NCI-H748 (cell line): Measurements from ENCODE around the gene PLEKHA6.
"Not testable (repeated sequence)": the region's sequence is repeated elsewhere in the genome, so short reads cannot be mapped to it uniquely, and the experiment has no call there.

ENCODE experiments used
- DNase-seq: peaks from one replicate; lab custom pipeline; 2025; ENCODE audit not compliant: unreplicated experiment; lab: John Stamatoyannopoulos, UW

PLEKHA6 gene

GRCh38 chr1:204241914-204242313, 117.8 kb downstream of the PLEKHA6 start:
- DNase-seq = no peak

GRCh38 chr1:204241050-204241449, 118.7 kb downstream of the PLEKHA6 start:
- no peak for DNase-seq

GRCh38 chr1:204240233-204240632, 119.5 kb downstream of the PLEKHA6 start:
- no peak for DNase-seq

GRCh38 chr1:204239401-204239800, 120.3 kb downstream of the PLEKHA6 start:
- not testable (repeated sequence) for DNase-seq

GRCh38 chr1:204238520-204238919, 121.2 kb downstream of the PLEKHA6 start:
- not testable (repeated sequence) for DNase-seq

GRCh38 chr1:204237515-204237914, 122.2 kb downstream of the PLEKHA6 start:
- not testable (repeated sequence) for DNase-seq

GRCh38 chr1:204232526-204232925, 127.2 kb downstream of the PLEKHA6 start:
- DNase-seq = no peak

- DNase-seq = no peak
Measured at GRCh38 chr1:204230211-204230610, 129.5 kb downstream of the PLEKHA6 start.

GRCh38 chr1:204228896-204229295, 130.8 kb downstream of the PLEKHA6 start:
- no peak for DNase-seq

- DNase-seq = no peak
Measured at GRCh38 chr1:204227996-204228785, 131.5 kb downstream of the PLEKHA6 start.

- no peak for DNase-seq
Measured at GRCh38 chr1:204227351-204227750, 132.4 kb downstream of the PLEKHA6 start.

- DNase-seq = no peak
Measured at GRCh38 chr1:204225841-204226735, 133.6 kb downstream of the PLEKHA6 start.

GRCh38 chr1:204224655-204225054, 135.1 kb downstream of the PLEKHA6 start:
- no peak for DNase-seq

- no peak for DNase-seq
Measured at GRCh38 chr1:204223129-204223860, 136.4 kb downstream of the PLEKHA6 start.

- DNase-seq = no peak
Measured at GRCh38 chr1:204222764-204223055, 137.0 kb downstream of the PLEKHA6 start.

GRCh38 chr1:204222006-204222763, 137.5 kb downstream of the PLEKHA6 start:
- no peak for DNase-seq

GRCh38 chr1:204221271-204221670, 138.5 kb downstream of the PLEKHA6 start:
- no peak for DNase-seq

GRCh38 chr1:204219971-204220616, 139.6 kb downstream of the PLEKHA6 start:
- DNase-seq = no peak

- DNase-seq = no peak
Measured at GRCh38 chr1:204218552-204218951, 141.2 kb downstream of the PLEKHA6 start.

- no peak for DNase-seq
Measured at GRCh38 chr1:204217648-204218000, 142.1 kb downstream of the PLEKHA6 start.
